GM12878 (cell line): ENCODE measurements around the gene CLDN7. TPM values are rescaled to one million over a fixed set of nuclear protein-coding genes. Genes with fewer than 3 reads are reported as not detected.
A peak's percentile ranks its signal among the peaks of the same experiment; 100 is the strongest.

Experiments
- CREB1 ChIP-seq: IDR thresholded peaks from 2 replicates; pipeline ENCODE4 v1.6.1; 2012; ENCODE audit warnings: low read depth, mild to moderate bottlenecking, inconsistent platforms
- CTCF ChIP-seq, 3 experiments: IDR thresholded peaks in 2 of 3; conservative IDR thresholded peaks in 1 of 3; 2 replicates each; pipeline ENCODE4 v1.5.1; 2011; ENCODE audit warnings: low read depth in 3 of 3, low read length in 3 of 3, mild to moderate bottlenecking in 3 of 3, control low read depth in 2 of 3, moderate library complexity in 2 of 3, inconsistent platforms in 1 of 3, mixed read lengths in 1 of 3; ENCODE audit not compliant: control insufficient read depth in 2 of 3, insufficient read depth in 1 of 3; ENCODE audit errors: extremely low read depth in 1 of 3
- E2F4 ChIP-seq: IDR thresholded peaks from 2 replicates; pipeline ENCODE4 v1.6.1; 2012; ENCODE audit warnings: low read depth, low read length, improper control_type of control experiment
- E2F8 ChIP-seq: fragments of 450-650 bp; IDR thresholded peaks from 2 replicates; pipeline ENCODE4 v1.6.1; 2018; ENCODE audit warnings: mild to moderate bottlenecking, low read depth, moderate library complexity; ENCODE audit not compliant: partially characterized antibody
- GABPA ChIP-seq: IDR thresholded peaks from 2 replicates; pipeline ENCODE4 v1.6.1; 2014; ENCODE audit warnings: antibody characterized with exemption, low read depth, mild to moderate bottlenecking, inconsistent platforms
- MLLT1 ChIP-seq: fragments of 450-650 bp; IDR thresholded peaks from 2 replicates; pipeline ENCODE4 v1.6.1; 2016; ENCODE audit warnings: mild to moderate bottlenecking
- MXI1 ChIP-seq: fragments of 150-350 bp; IDR thresholded peaks from 2 replicates; pipeline ENCODE4 v1.6.1; 2011; ENCODE audit warnings: low read depth, mild to moderate bottlenecking, inconsistent platforms, low read length, improper control_type of control experiment
- NFYB ChIP-seq: IDR thresholded peaks from 2 replicates; pipeline ENCODE4 v1.6.1; 2011; ENCODE audit warnings: low read depth, mild to moderate bottlenecking, low read length, improper control_type of control experiment, moderate library complexity; ENCODE audit not compliant: insufficient read depth
- PAX5 ChIP-seq: IDR thresholded peaks from 2 replicates; pipeline ENCODE4 v1.6.1; 2011; ENCODE audit warnings: low read depth, low read length, borderline replicate concordance
- PKNOX1 ChIP-seq: fragments of 450-650 bp; IDR thresholded peaks from 2 replicates; pipeline ENCODE4 v1.6.1; 2016; ENCODE audit warnings: mild to moderate bottlenecking
- PML ChIP-seq: IDR thresholded peaks from 2 replicates; pipeline ENCODE4 v1.6.1; 2012; ENCODE audit warnings: low read length, inconsistent platforms
- POLR2A ChIP-seq: IDR thresholded peaks from 2 replicates; pipeline ENCODE4 v1.6.1; 2011; ENCODE audit warnings: low read depth, mild to moderate bottlenecking, low read length
- SIX5 ChIP-seq: IDR thresholded peaks from 2 replicates; pipeline ENCODE4 v1.6.1; 2011; ENCODE audit warnings: mild to moderate bottlenecking, low read depth, low read length, moderate library complexity; ENCODE audit not compliant: severe bottlenecking
- SPI1 ChIP-seq: IDR thresholded peaks from 2 replicates; pipeline ENCODE4 v1.6.1; 2011; ENCODE audit warnings: low read depth, mild to moderate bottlenecking, low read length, moderate library complexity, borderline replicate concordance; ENCODE audit not compliant: insufficient read depth
- SUZ12 ChIP-seq: fragments of 200-600 bp; sonication (generic); IDR thresholded peaks from one replicate; pipeline ENCODE4 v1.6.1; 2018; ENCODE audit warnings: antibody characterized with exemption, mild to moderate bottlenecking; ENCODE audit not compliant: unreplicated experiment
- YBX1 ChIP-seq: fragments of 450-650 bp; IDR thresholded peaks from 2 replicates; pipeline ENCODE4 v1.6.1; 2016; ENCODE audit warnings: antibody characterized with exemption
- polyA plus RNA-seq, 11 experiments: library from polyadenylated mRNA; depleted of rRNA in 4 of 11; unstranded in 6 of 11; stranded (reverse) in 5 of 11; fragments of >200 nt; fragmentation: Nextera tagmentation in 4 of 11; fragmentation: Illumina TruSeq in 1 of 11; extraction: Ambion mirVana in 4 of 11; extraction: Trizol in 1 of 11; gene quantifications; 1 replicate in 1 of 11; 2 replicates in 10 of 11; pipeline versions ENCODE4 v1.2.1 to v1.2.3, GENCODE V29; 2011 to 2016; ENCODE audit warnings: inconsistent platforms in 2 of 11, missing spikeins in 2 of 11, low read depth in 1 of 11
- total RNA-seq, 4 experiments: library from RNA; depleted of rRNA in 3 of 4; stranded (reverse); fragments of >200 nt in 3 of 4; fragmentation: Illumina TruSeq in 1 of 4; extraction: Trizol in 1 of 4; gene quantifications; 2 replicates each; pipeline versions ENCODE4 v1.2.1 to v1.2.3, GENCODE V29; 2013 to 2021

CLDN7 gene
- total and polyA plus RNA-seq, 10 of the 15 experiments (the other 5 are each of a cell fraction or from before 2014, with no cell fraction given) = 0.19 to 1.3 (median 0.36) TPM; not detected in 5

- TF ChIP-seq E2F4 (no peak), PKNOX1 (peak; percentile 91), GABPA (no peak; the same call in 1 of the 2 replicates), SPI1 (peak; percentile 88), CTCF (IDR thresholded peaks at IDR 0.05 in 2 of 3, conservative IDR thresholded peaks at IDR 0.05 in 1 of 3; ENCODE audit: control insufficient read depth in 2 of 3, extremely low read depth in 1 of 3, insufficient read depth in 1 of 3, low read depth in 3 of 3, low read length in 3 of 3) (no peak), NFYB (no peak), PML (peak; percentile 66; the same call in 1 of the 2 replicates), YBX1 (no peak), MXI1 (peak; percentile 92), POLR2A (peak; percentile 84), MLLT1 (peak; percentile 100), CREB1 (peak; percentile 90), SIX5 (peak; percentile 51), PAX5 (no peak), SUZ12 (no peak), E2F8 (peak; percentile 83)
- TF ChIP-seq, all 136 proteins: peak for 54
Measured at GRCh38 chr17:7306911-7307685, 44.8 kb upstream of the CLDN7 start, which contains the start of gene EIF5A (continued).
